GM23248 (cell line): ENCODE data around the gene SOX13. TPM values are rescaled to one million over a fixed set of nuclear protein-coding genes. Genes with fewer than 3 reads are reported as not detected.

Experiments
- DNase-seq: peaks from one replicate; pipeline ENCODE4 v3.0.0-alpha.2; 2015
- H2AFZ ChIP-seq: fragments of 200-600 bp; sonication (generic); 2 replicates; pipeline ENCODE4 v1.6.1; 2016; ENCODE audit warnings: antibody characterized with exemption
- H3F3A ChIP-seq: fragments of 200-600 bp; sonication (generic); 2 replicates; pipeline ENCODE4 v1.6.1; 2016; ENCODE audit warnings: mild to moderate bottlenecking, antibody characterized with exemption, mixed run types; ENCODE audit not compliant: insufficient read depth
- H3K27ac ChIP-seq: fragments of 200-600 bp; sonication (generic); 2 replicates; pipeline ENCODE4 v1.5.1; 2016; ENCODE audit warnings: mild to moderate bottlenecking
- H3K27me3 ChIP-seq: fragments of 200-600 bp; sonication (generic); replicated peaks from 2 replicates; pipeline ENCODE4 v1.6.1; 2016; ENCODE audit warnings: mild to moderate bottlenecking; ENCODE audit not compliant: insufficient read depth
- H3K36me3 ChIP-seq: fragments of 200-600 bp; sonication (generic); 2 replicates; pipeline ENCODE4 v1.6.1; 2016; ENCODE audit warnings: low read depth, mild to moderate bottlenecking
- H3K4me1 ChIP-seq: fragments of 200-600 bp; sonication (generic); 2 replicates; pipeline ENCODE4 v1.6.1; 2016; ENCODE audit warnings: mild to moderate bottlenecking; ENCODE audit not compliant: insufficient read depth
- H3K4me2 ChIP-seq: fragments of 200-600 bp; sonication (generic); one replicate; pipeline ENCODE4 v1.6.1; 2016; ENCODE audit warnings: mild to moderate bottlenecking; ENCODE audit not compliant: unreplicated experiment
- H3K4me3 ChIP-seq: fragments of 200-600 bp; sonication (generic); 2 replicates; pipeline ENCODE4 v1.5.1; 2016; ENCODE audit warnings: mild to moderate bottlenecking
- H3K79me2 ChIP-seq: fragments of 200-600 bp; sonication (generic); 2 replicates; pipeline ENCODE4 v1.6.1; 2016; ENCODE audit warnings: mild to moderate bottlenecking; ENCODE audit not compliant: insufficient read depth
- H3K9ac ChIP-seq: fragments of 200-600 bp; sonication (generic); 2 replicates; pipeline ENCODE4 v1.6.1; 2016; ENCODE audit warnings: mild to moderate bottlenecking
- H3K9me2 ChIP-seq: fragments of 200-600 bp; sonication (generic); 2 replicates; pipeline ENCODE4 v1.6.1; 2016; ENCODE audit warnings: mixed run types, mild to moderate bottlenecking, moderate library complexity; ENCODE audit not compliant: insufficient read depth
- H3K9me3 ChIP-seq: fragments of 200-600 bp; sonication (generic); one replicate; pipeline ENCODE4 v1.6.1; 2017; ENCODE audit warnings: low read depth
- H4K20me1 ChIP-seq: fragments of 200-600 bp; sonication (generic); 2 replicates; pipeline ENCODE4 v1.6.0; 2016; ENCODE audit not compliant: insufficient read depth
- EZH2 ChIP-seq: fragments of 200-600 bp; sonication (generic); IDR thresholded peaks from 2 replicates; pipeline ENCODE4 v1.6.1; 2018; ENCODE audit warnings: antibody characterized with exemption, mild to moderate bottlenecking; ENCODE audit not compliant: insufficient read depth, poor library complexity, severe bottlenecking
- EZH2phosphoT487 ChIP-seq: fragments of 200-600 bp; sonication (generic); IDR thresholded peaks from 2 replicates; pipeline ENCODE4 v1.6.1; 2018; ENCODE audit warnings: antibody characterized with exemption, moderate library complexity, mild to moderate bottlenecking, low read depth; ENCODE audit not compliant: insufficient read depth
- WGBS, 2 experiments: methylation state at CpG; one replicate each; pipeline ENCODE4 v1.1.6; 2015 to 2017; ENCODE audit warnings: low lambda C conversion rate in 2 of 2, low coverage in 1 of 2; ENCODE audit errors: missing lambda C conversion rate in 2 of 2; 5-methylcytosine and 5-hydroxymethylcytosine counted together
- in situ Hi-C: fragments of 300-500 bp; cut with MboI; formaldehyde crosslinking; loops from 2 replicates; pipeline ENCODE4 v1.15.0; 2020
- polyA plus RNA-seq: library from polyadenylated mRNA; unstranded; fragments of >200 nt; fragmentation: Nextera tagmentation; extraction: Ambion mirVana; gene quantifications from 2 replicates; pipeline ENCODE4 v1.2.1, GENCODE V29; 2016
- total RNA-seq: library from RNA; depleted of rRNA; stranded (reverse); fragments of >200 nt; shearing (Covaris generic); gene quantifications from 2 replicates; pipeline ENCODE4 v1.2.3, GENCODE V29; 2014

SOX13 gene
- total and polyA plus RNA-seq, 2 experiments from 2014 or later, result 3.0 to 5.5 TPM

DNA sequence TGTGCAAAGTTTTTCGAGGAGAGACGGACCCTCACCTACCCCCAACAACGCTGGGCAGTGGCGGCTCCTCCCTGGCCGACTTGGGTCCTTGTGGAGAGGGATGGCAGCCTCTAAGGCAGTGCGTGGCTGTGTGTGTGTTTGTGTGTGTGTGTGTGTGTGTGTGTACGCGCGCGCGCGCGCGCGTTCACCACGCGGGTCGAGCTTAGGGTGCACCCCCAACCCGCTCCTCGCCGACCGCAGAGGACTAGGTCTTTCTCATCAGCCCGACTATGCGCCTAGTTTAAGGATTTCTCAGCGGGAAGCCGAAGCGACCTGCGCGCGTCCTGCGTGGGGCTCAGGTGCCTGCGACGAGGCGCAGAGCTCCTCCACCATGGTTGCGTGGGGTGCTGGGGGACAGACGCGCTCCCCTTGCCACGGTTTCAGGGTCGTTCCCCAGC lies 940 bp downstream of the SOX13 start:
- peak; percentile 62 for DNase-seq
- peak overlapping the region; percentile 57; the same call in 1 of the 2 replicates for H3K27ac ChIP-seq
- H3K4me2 ChIP-seq, result peak overlapping the region; percentile 86

DNA sequence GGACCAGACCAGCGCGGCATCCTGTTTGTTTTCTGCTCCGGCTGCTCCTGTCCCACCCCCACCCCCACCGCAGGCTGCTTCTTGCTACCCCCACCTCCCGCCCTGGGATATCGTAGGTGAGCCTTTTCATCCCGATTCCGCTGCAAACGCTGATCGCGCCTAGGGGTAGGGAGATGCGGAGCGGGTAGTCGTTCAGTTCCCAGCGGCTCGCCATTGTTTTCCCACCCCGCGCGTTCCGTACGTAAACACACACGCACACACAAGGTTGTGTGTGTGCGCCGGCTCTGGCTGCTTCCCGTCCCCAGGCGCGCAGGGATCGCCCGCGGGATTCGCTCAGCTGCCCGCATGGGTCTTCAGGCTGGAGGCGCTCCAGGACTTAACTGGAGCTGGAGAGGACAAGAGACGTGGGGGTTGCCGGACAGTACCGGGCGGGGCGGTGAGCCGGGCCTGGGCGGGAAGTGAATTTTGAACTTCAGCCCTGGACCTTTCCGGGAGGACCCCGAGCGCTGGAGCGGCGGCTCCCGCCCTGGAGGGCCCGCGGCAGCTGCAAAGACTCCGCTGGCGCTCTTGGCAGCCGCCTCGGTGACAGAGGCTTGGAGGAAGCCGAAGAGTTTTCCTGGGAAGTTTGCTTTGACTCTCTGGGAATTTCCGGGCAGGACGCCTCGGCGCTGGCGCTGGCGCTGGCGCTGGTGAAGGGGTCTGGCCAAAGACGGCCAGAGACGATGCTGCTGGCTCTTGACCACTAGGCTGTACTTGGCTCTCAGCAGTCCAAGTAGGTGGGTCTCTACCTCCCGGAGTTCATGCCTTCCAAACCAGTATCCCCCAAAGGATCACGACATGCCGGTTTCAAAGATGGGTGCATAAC lies 1.6 kb downstream of the SOX13 start:
- in situ Hi-C loops, result no loop called here
- H4K20me1 ChIP-seq, result no peaks in the 10 kb centered on the region
- peaks cover 7% of the 10 kb centered on the region; the same call in 1 of the 2 replicates for H3K4me1 ChIP-seq
- peak overlapping the region; percentile 86 for H3K4me2 ChIP-seq
- H3K4me3 ChIP-seq, result peak overlapping the region; percentile 77
- H3K27me3 ChIP-seq, result no peaks in the 10 kb centered on the region
- DNase-seq, result peak; percentile 75
- H3K9me2 ChIP-seq, result no peaks in the 10 kb centered on the region
- H3K9me3 ChIP-seq, result no peaks in the 10 kb centered on the region
- peak overlapping the region; percentile 65 for H3K9ac ChIP-seq
- no peaks in the 10 kb centered on the region for H3F3A ChIP-seq
- peak overlapping the region; percentile 15 for H3K27ac ChIP-seq
- WGBS, 2 experiments, result 0 to 1% methylated on average over 50 to 61 of the region's 65 CpGs
- H2AFZ ChIP-seq, result peak overlapping the region; percentile 82
- no peaks in the 10 kb centered on the region for H3K36me3 ChIP-seq
- TF ChIP-seq EZH2, result no peak
- no peak for TF ChIP-seq EZH2phosphoT487
- H3K79me2 ChIP-seq, result peaks cover 44% of the 10 kb centered on the region

More for the DNA sequence above, 940 bp downstream of the SOX13 start:
- Histone ChIP-seq H3F3A (no peaks in the 10 kb centered on the region), H3K4me3 (peak overlapping the region; percentile 77), H3K9ac (peak overlapping the region; percentile 65), H2AFZ (peak overlapping the region; percentile 82), H3K27me3 (no peaks in the 10 kb centered on the region), H3K4me1 (peaks cover 7% of the 10 kb centered on the region; the same call in 1 of the 2 replicates), H3K79me2 (peaks cover 40% of the 10 kb centered on the region), H3K36me3 (no peaks in the 10 kb centered on the region), H4K20me1 (no peaks in the 10 kb centered on the region), H3K9me2 (no peaks in the 10 kb centered on the region), H3K9me3 (no peaks in the 10 kb centered on the region)
- in situ Hi-C loops, result no loop called here
- TF ChIP-seq EZH2phosphoT487 (no peak), EZH2 (no peak)
- WGBS, 2 experiments, result 0 to 2% methylated on average over 34 to 36 of the region's 39 CpGs

DNA sequence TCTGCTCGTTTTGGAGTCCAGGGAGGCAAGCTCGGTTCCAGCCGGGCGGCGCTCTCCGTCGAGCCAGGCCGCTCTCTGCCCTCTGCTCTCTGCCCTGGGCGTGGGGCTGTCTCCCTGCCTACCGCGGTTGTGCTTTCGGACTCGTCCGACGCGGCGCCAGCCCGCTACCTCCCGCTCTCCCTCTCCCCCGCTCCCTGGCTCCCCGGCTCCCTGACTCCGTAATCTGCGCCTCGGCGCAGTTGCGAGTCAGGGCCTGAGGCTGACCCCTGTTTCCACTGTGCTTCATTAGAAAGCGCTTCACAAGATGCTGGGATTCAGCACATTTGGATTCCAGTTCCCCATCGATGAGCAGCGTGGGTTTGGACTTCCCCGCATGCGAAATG lies 2.2 kb downstream of the SOX13 start:
- DNase-seq, result peak; percentile 66
- H3K27ac ChIP-seq, result peak overlapping the region; percentile 15; the same call in 1 of the 2 replicates

GRCh38 chr1:204075890-204076846 lies 3.3 kb downstream of the SOX13 start:
- no peak for TF ChIP-seq EZH2
- no peak for TF ChIP-seq EZH2phosphoT487
- H3K9me2 ChIP-seq, result no peaks in the 10 kb centered on the region
- peaks cover 24% of the 10 kb centered on the region for H3K4me1 ChIP-seq
- H3K79me2 ChIP-seq, result peaks cover 60% of the 10 kb centered on the region
- H2AFZ ChIP-seq, result no peak overlapping the region
- no peaks in the 10 kb centered on the region for H3K36me3 ChIP-seq
- no peak overlapping the region for H3K4me2 ChIP-seq
- 0 out of 2 replicates have a peak overlapping the region, but pooled peaks have one; percentile 77 for H3K4me3 ChIP-seq
- no peaks in the 10 kb centered on the region for H3F3A ChIP-seq
- DNase-seq, result no peak
- H4K20me1 ChIP-seq, result no peaks in the 10 kb centered on the region
- H3K27ac ChIP-seq, result no peak overlapping the region
- no peak overlapping the region for H3K9ac ChIP-seq
- H3K9me3 ChIP-seq, result no peaks in the 10 kb centered on the region
- in situ Hi-C loops, result no loop called here
- H3K27me3 ChIP-seq, result no peaks in the 10 kb centered on the region
- WGBS, 2 experiments, result 96 to 99% methylated on average over 4 of the region's 4 CpGs

More for the DNA sequence above, 2.2 kb downstream of the SOX13 start:
- Histone ChIP-seq H3K79me2 (peaks cover 50% of the 10 kb centered on the region), H3F3A (no peaks in the 10 kb centered on the region), H3K4me2 (peak overlapping the region; percentile 86), H3K36me3 (no peaks in the 10 kb centered on the region), H3K9me2 (no peaks in the 10 kb centered on the region), H3K27me3 (no peaks in the 10 kb centered on the region), H3K9ac (peak overlapping the region; percentile 65), H3K4me3 (peak overlapping the region; percentile 77), H4K20me1 (no peaks in the 10 kb centered on the region), H3K9me3 (no peaks in the 10 kb centered on the region), H3K4me1 (peaks cover 13% of the 10 kb centered on the region), H2AFZ (peak overlapping the region; percentile 82)
- WGBS, 2 experiments, result 5 to 9% methylated on average over 21 to 31 of the region's 31 CpGs
- no peak for TF ChIP-seq EZH2phosphoT487
- TF ChIP-seq EZH2, result no peak
- in situ Hi-C loops, result no loop called here
